K562 (cell line): ENCODE data around the gene MEF2B. TPM values are rescaled to one million over a fixed set of nuclear protein-coding genes. Genes with fewer than 3 reads are reported as not detected.

Experiments used
- BMI1 ChIP-seq: fragments of 150-350 bp; IDR thresholded peaks from 2 replicates; pipeline ENCODE4 v1.6.1; 2014; ENCODE audit warnings: low read length
- CEBPG ChIP-seq, 3 experiments: fragments of 200-800 bp in 1 of 3; sonication (Bioruptor generic) in 1 of 3; sonication (generic) in 1 of 3; formaldehyde crosslinking in 1 of 3; IDR thresholded peaks in 2 of 3; conservative IDR thresholded peaks in 1 of 3; 2 replicates each; pipeline versions ENCODE4 v1.6.1 to v1.8.0; 2016 to 2022; ENCODE audit warnings: missing compliant biosample characterization in 2 of 3, missing genetic modification characterization in 2 of 3, mild to moderate bottlenecking in 1 of 3, missing genetic modification reagents in 1 of 3
- CSDE1 ChIP-seq, 2 experiments: fragments of 450-650 bp; IDR thresholded peaks; 2 replicates each; pipeline ENCODE4 v1.6.1; 2016; ENCODE audit warnings: mild to moderate bottlenecking in 1 of 2
- GTF2E2 ChIP-seq: fragments of 200-800 bp; sonication (Bioruptor generic); IDR thresholded peaks from 2 replicates; pipeline ENCODE4 v1.6.1; 2016; ENCODE audit warnings: missing genetic modification characterization, missing compliant biosample characterization
- HDAC1 ChIP-seq, 2 experiments: fragments of 450-650 bp; IDR thresholded peaks; 2 replicates each; pipeline ENCODE4 v1.6.1; 2016 to 2017; ENCODE audit warnings: inconsistent platforms in 1 of 2, mild to moderate bottlenecking in 1 of 2, moderate library complexity in 1 of 2
- IFI16 ChIP-seq: fragments of 250-450 bp; sonication (Bioruptor Pico); IDR thresholded peaks from 2 replicates; pipeline ENCODE4 v2.1.2; 2022; ENCODE audit warnings: mild to moderate bottlenecking, inconsistent platforms
- NFE2L1 ChIP-seq: fragments of 450-650 bp; IDR thresholded peaks from 2 replicates; pipeline ENCODE4 v1.6.1; 2016; ENCODE audit warnings: missing genetic modification characterization, low read depth, mild to moderate bottlenecking, missing compliant biosample characterization, moderate library complexity, borderline replicate concordance
- PHB2 ChIP-seq: fragments of 450-650 bp; IDR thresholded peaks from 2 replicates; pipeline ENCODE4 v1.6.1; 2017; ENCODE audit warnings: low read depth
- RFX7 ChIP-seq: fragments of 250-450 bp; sonication (Bioruptor Pico); IDR thresholded peaks from 2 replicates; pipeline ENCODE4 v1.5.1; 2021; ENCODE audit warnings: mild to moderate bottlenecking
- SAP30 ChIP-seq: fragments of 200-600 bp; sonication (generic); IDR thresholded peaks from 2 replicates; pipeline ENCODE4 v1.6.1; 2012; ENCODE audit warnings: borderline replicate concordance, low read depth, mild to moderate bottlenecking, moderate library complexity, low read length, control low read depth, inconsistent platforms; ENCODE audit not compliant: insufficient read depth, poor library complexity, severe bottlenecking
- SMARCA5 ChIP-seq: fragments of 450-650 bp; IDR thresholded peaks from 2 replicates; pipeline ENCODE4 v1.6.1; 2016
- ZNF143 ChIP-seq: sonication (generic); formaldehyde crosslinking; IDR thresholded peaks from 2 replicates; pipeline ENCODE4 v1.9.0; 2022; ENCODE audit warnings: mild to moderate bottlenecking, missing genetic modification reagents
- ZNF561 ChIP-seq: fragments of 450-650 bp; formaldehyde crosslinking; conservative IDR thresholded peaks from 2 replicates; pipeline ENCODE4 v1.4.0; 2020; ENCODE audit warnings: mild to moderate bottlenecking, moderate library complexity
- ZNF766 ChIP-seq: fragments of 200-800 bp; sonication (Bioruptor generic); conservative IDR thresholded peaks from 2 replicates; pipeline ENCODE4 v1.6.1; 2016; ENCODE audit warnings: missing genetic modification characterization, missing compliant biosample characterization
- polyA plus RNA-seq, 8 experiments: library from polyadenylated mRNA; depleted of rRNA in 4 of 8; stranded (reverse) in 5 of 8; unstranded in 3 of 8; fragments of >200 nt; fragmentation: Nextera tagmentation in 2 of 8; fragmentation: Illumina TruSeq in 1 of 8; extraction: Ambion mirVana in 2 of 8; extraction: Trizol in 1 of 8; gene quantifications; 2 replicates each; pipeline versions ENCODE4 v1.2.1 to v1.2.3, GENCODE V29; 2011 to 2014; ENCODE audit warnings: inconsistent platforms in 1 of 8, missing spikeins in 1 of 8
- total RNA-seq, 7 experiments: library from RNA; depleted of rRNA in 6 of 7; stranded (reverse); fragments of >200 nt in 6 of 7; fragmentation: Illumina TruSeq in 2 of 7; extraction: Trizol in 2 of 7; gene quantifications; 2 replicates each; pipeline versions ENCODE4 v1.2.1 to v1.2.3, GENCODE V29; 2011 to 2021; ENCODE audit warnings: low replicate concordance in 1 of 7
- TF ChIP-seq, protein P1 (sequence below), 3 experiments: fragments of 200-800 bp in 1 of 3; fragments of 250-450 bp in 1 of 3; fragments of 450-650 bp in 1 of 3; sonication (Bioruptor Pico) in 1 of 3; sonication (Bioruptor generic) in 1 of 3; formaldehyde crosslinking in 1 of 3; IDR thresholded peaks; 2 replicates each; pipeline versions ENCODE4 v1.6.1 to v1.8.0; 2016 to 2022; ENCODE audit warnings: mild to moderate bottlenecking in 2 of 3, missing genetic modification characterization in 2 of 3, missing compliant biosample characterization in 1 of 3, moderate library complexity in 1 of 3
- TF ChIP-seq, protein P2 (sequence below): fragments of 250-450 bp; sonication (Bioruptor Pico); IDR thresholded peaks from 2 replicates; pipeline ENCODE4 v1.9.0; 2021; ENCODE audit warnings: mild to moderate bottlenecking
- TF ChIP-seq, protein P3 (sequence below): sonication (generic); formaldehyde crosslinking; IDR thresholded peaks from 2 replicates; pipeline ENCODE4 v1.8.0; 2022; ENCODE audit warnings: mild to moderate bottlenecking, missing genetic modification reagents
- TF ChIP-seq, protein P4 (sequence below): fragments of 250-450 bp; sonication (Bioruptor Pico); IDR thresholded peaks from 2 replicates; pipeline ENCODE4 v1.5.0; 2021

The MEF2B gene
- total and polyA plus RNA-seq, 9 of the 15 experiments (the other 6 are each of a cell fraction or from before 2014, with no cell fraction given): 0.14 to 1.9 (median 0.71) TPM; not detected in 3

DNA sequence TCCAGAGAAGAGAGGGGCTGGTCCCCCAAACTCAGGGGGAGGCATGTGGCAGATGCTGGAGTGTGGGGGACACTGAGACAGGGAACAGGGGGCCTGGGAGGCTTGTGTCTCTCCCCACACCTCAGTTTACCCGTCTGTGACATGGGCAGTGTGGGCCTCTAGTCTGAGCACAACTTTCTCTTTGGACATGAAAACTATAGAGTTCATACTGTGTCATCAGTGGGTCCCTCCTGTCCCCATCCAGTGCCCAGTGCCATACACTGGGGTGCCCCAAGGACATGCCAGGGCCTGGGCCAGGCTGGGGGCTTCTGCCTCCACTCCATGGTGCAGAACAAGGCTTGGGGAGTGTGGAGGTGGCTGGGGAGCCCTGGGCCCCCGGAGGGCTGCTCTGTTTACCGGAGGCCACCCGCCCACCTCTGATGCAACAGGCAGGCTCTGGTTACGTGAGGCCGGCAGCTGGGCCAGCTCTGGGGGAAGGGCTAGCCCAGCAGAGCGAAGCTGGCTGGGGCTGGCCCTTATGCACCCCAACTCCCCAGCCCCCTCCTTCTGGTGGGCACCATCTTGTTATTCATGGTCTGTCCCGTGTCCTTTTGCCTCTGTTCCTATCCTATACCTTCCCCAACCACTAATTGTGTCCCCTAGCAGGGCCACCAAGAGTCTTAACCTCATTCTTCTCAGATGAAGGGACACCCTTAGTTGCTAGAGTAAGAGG, 1.9 kb upstream of the MEF2B start (continued):
- TF ChIP-seq, protein P1, sequence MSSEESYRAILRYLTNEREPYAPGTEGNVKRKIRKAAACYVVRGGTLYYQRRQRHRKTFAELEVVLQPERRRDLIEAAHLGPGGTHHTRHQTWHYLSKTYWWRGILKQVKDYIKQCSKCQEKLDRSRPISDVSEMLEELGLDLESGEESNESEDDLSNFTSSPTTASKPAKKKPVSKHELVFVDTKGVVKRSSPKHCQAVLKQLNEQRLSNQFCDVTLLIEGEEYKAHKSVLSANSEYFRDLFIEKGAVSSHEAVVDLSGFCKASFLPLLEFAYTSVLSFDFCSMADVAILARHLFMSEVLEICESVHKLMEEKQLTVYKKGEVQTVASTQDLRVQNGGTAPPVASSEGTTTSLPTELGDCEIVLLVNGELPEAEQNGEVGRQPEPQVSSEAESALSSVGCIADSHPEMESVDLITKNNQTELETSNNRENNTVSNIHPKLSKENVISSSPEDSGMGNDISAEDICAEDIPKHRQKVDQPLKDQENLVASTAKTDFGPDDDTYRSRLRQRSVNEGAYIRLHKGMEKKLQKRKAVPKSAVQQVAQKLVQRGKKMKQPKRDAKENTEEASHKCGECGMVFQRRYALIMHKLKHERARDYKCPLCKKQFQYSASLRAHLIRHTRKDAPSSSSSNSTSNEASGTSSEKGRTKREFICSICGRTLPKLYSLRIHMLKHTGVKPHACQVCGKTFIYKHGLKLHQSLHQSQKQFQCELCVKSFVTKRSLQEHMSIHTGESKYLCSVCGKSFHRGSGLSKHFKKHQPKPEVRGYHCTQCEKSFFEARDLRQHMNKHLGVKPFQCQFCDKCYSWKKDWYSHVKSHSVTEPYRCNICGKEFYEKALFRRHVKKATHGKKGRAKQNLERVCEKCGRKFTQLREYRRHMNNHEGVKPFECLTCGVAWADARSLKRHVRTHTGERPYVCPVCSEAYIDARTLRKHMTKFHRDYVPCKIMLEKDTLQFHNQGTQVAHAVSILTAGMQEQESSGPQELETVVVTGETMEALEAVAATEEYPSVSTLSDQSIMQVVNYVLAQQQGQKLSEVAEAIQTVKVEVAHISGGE (CRISPR knock-in tag; IDR thresholded peaks at IDR 0.05): no peak
- TF ChIP-seq NFE2L1 (tag) (no peak), GTF2E2 (no peak), SAP30 (no peak), SMARCA5 (peak; percentile 98), CEBPG (CRISPR knock-in tag; IDR thresholded peaks at IDR 0.05) (peak; percentile 97), CEBPG (tag; conservative IDR thresholded peaks at IDR 0.05 in 1 of 2, IDR thresholded peaks at IDR 0.05 in 1 of 2) (peak; percentile 89 to 94), ZNF766 (no peak), IFI16 (no peak), ZNF561 (CRISPR knock-in tag) (no peak), ZNF143 (no peak), RFX7 (CRISPR knock-in tag) (no peak), BMI1 (no peak), CSDE1 (IDR thresholded peaks at IDR 0.05) (no peak), HDAC1 (IDR thresholded peaks at IDR 0.05) (peak in 1 of 2 experiments; percentile 10; a peak in 1 of 4 replicates), PHB2 (no peak)
- TF ChIP-seq, protein P2, sequence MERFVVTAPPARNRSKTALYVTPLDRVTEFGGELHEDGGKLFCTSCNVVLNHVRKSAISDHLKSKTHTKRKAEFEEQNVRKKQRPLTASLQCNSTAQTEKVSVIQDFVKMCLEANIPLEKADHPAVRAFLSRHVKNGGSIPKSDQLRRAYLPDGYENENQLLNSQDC: no peak
- TF ChIP-seq, protein P3, sequence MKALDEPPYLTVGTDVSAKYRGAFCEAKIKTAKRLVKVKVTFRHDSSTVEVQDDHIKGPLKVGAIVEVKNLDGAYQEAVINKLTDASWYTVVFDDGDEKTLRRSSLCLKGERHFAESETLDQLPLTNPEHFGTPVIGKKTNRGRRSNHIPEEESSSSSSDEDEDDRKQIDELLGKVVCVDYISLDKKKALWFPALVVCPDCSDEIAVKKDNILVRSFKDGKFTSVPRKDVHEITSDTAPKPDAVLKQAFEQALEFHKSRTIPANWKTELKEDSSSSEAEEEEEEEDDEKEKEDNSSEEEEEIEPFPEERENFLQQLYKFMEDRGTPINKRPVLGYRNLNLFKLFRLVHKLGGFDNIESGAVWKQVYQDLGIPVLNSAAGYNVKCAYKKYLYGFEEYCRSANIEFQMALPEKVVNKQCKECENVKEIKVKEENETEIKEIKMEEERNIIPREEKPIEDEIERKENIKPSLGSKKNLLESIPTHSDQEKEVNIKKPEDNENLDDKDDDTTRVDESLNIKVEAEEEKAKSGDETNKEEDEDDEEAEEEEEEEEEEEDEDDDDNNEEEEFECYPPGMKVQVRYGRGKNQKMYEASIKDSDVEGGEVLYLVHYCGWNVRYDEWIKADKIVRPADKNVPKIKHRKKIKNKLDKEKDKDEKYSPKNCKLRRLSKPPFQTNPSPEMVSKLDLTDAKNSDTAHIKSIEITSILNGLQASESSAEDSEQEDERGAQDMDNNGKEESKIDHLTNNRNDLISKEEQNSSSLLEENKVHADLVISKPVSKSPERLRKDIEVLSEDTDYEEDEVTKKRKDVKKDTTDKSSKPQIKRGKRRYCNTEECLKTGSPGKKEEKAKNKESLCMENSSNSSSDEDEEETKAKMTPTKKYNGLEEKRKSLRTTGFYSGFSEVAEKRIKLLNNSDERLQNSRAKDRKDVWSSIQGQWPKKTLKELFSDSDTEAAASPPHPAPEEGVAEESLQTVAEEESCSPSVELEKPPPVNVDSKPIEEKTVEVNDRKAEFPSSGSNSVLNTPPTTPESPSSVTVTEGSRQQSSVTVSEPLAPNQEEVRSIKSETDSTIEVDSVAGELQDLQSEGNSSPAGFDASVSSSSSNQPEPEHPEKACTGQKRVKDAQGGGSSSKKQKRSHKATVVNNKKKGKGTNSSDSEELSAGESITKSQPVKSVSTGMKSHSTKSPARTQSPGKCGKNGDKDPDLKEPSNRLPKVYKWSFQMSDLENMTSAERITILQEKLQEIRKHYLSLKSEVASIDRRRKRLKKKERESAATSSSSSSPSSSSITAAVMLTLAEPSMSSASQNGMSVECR (CRISPR knock-in tag): peak; percentile 59; the same call in 1 of the 2 replicates
- TF ChIP-seq, protein P4, sequence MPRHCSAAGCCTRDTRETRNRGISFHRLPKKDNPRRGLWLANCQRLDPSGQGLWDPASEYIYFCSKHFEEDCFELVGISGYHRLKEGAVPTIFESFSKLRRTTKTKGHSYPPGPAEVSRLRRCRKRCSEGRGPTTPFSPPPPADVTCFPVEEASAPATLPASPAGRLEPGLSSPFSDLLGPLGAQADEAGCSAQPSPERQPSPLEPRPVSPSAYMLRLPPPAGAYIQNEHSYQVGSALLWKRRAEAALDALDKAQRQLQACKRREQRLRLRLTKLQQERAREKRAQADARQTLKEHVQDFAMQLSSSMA (CRISPR knock-in tag): no peak
